Measurements from ENCODE around the gene PPM1E.
A peak's percentile ranks its signal among the peaks of the same experiment; 100 is the strongest.
"Not testable (repeated sequence)": the region's sequence is repeated elsewhere in the genome, so short reads cannot be mapped to it uniquely, and the experiment has no call there.

PPM1E gene

GRCh38 chr17:58755577-58756245, at the start of gene PPM1E:
Gene PPM1E (plus strand): TSS chr17:58755854.
- peak; percentile 17 for DNase-seq (ENCODE audit: low read depth)

GRCh38 chr17:58706351-58707140, 49.1 kb upstream of the PPM1E start:
- DNase-seq (ENCODE audit: low read depth) = no peak

- no peak for DNase-seq (ENCODE audit: low read depth)
Measured at GRCh38 chr17:58710948-58711552, 44.6 kb upstream of the PPM1E start.

GRCh38 chr17:58722274-58722673, 33.4 kb upstream of the PPM1E start:
- no peak for DNase-seq (ENCODE audit: low read depth)

- no peak for DNase-seq (ENCODE audit: low read depth)
Measured at GRCh38 chr17:58722696-58723095, 33.0 kb upstream of the PPM1E start.

GRCh38 chr17:58728798-58729197, 26.9 kb upstream of the PPM1E start:
- no peak for DNase-seq (ENCODE audit: low read depth)

- DNase-seq (ENCODE audit: low read depth) = no peak
Measured at GRCh38 chr17:58730937-58731336, 24.7 kb upstream of the PPM1E start.

GRCh38 chr17:58734040-58734439, 21.6 kb upstream of the PPM1E start:
- DNase-seq (ENCODE audit: low read depth) = no peak

- DNase-seq (ENCODE audit: low read depth) = no peak
Measured at GRCh38 chr17:58734811-58735210, 20.8 kb upstream of the PPM1E start.

GRCh38 chr17:58741121-58741625, 14.5 kb upstream of the PPM1E start:
- no peak for DNase-seq (ENCODE audit: low read depth)

GRCh38 chr17:58747674-58748073, 8.0 kb upstream of the PPM1E start:
- DNase-seq (ENCODE audit: low read depth) = no peak

GRCh38 chr17:58749627-58750026, 6.0 kb upstream of the PPM1E start:
- not testable (repeated sequence) for DNase-seq (ENCODE audit: low read depth)

- no peak for DNase-seq (ENCODE audit: low read depth)
Measured at GRCh38 chr17:58753026-58753425, 2.6 kb upstream of the PPM1E start.

- DNase-seq (ENCODE audit: low read depth) = no peak
Measured at GRCh38 chr17:58755269-58755576, 431 bp upstream of the PPM1E start.

GRCh38 chr17:58756246-58757161, 850 bp downstream of the PPM1E start:
- DNase-seq (ENCODE audit: low read depth) = no peak

GRCh38 chr17:58757162-58757613, 1.5 kb downstream of the PPM1E start:
- no peak for DNase-seq (ENCODE audit: low read depth)

GRCh38 chr17:58758890-58759289, 3.2 kb downstream of the PPM1E start:
- DNase-seq (ENCODE audit: low read depth) = no peak

GRCh38 chr17:58759522-58759921, 3.9 kb downstream of the PPM1E start:
- no peak for DNase-seq (ENCODE audit: low read depth)

GRCh38 chr17:58760248-58760647, 4.6 kb downstream of the PPM1E start:
- no peak for DNase-seq (ENCODE audit: low read depth)

- DNase-seq (ENCODE audit: low read depth) = no peak
Measured at GRCh38 chr17:58763263-58763662, 7.6 kb downstream of the PPM1E start.

- DNase-seq (ENCODE audit: low read depth) = no peak
Measured at GRCh38 chr17:58764373-58764772, 8.7 kb downstream of the PPM1E start.

GRCh38 chr17:58778482-58778881, 22.8 kb downstream of the PPM1E start:
- DNase-seq (ENCODE audit: low read depth) = not testable (repeated sequence)
